ENCODE data around the gene MED12. TPM values are rescaled to one million over a fixed set of nuclear protein-coding genes. Genes with fewer than 3 reads are reported as not detected.

Gene MED12
- total RNA-seq, 1 donor from 2014 or later = 102 TPM

GRCh38 chrX:71162981-71163380 lies 44.6 kb downstream of the MED12 start:
- H3K27me3 Mint-ChIP-seq = no peaks in the 10 kb centered on the region
- no peak for ATAC-seq (ENCODE audit: low read depth)
- POLR2A ChIA-PET = no interaction called here
- H3K4me3 Mint-ChIP-seq = no peak overlapping the region
- H3K9me3 Mint-ChIP-seq = no peaks in the 10 kb centered on the region
- TF ChIP-seq CTCF (IDR thresholded peaks at IDR 0.05) = no peak
- H3K27ac Mint-ChIP-seq = no peak overlapping the region
- intact Hi-C loops (cut with micrococcal nuclease) = no loop called here
- no peak for DNase-seq
- H3K4me1 Mint-ChIP-seq = peaks cover 4% of the 10 kb centered on the region
- peaks cover 27% of the 10 kb centered on the region for H3K36me3 Mint-ChIP-seq (ENCODE audit: low read depth)
- CTCF ChIA-PET = no interaction called here

GRCh38 chrX:71164071-71164470 lies 45.7 kb downstream of the MED12 start:
- ChIA-PET POLR2A (no interaction called here), CTCF (no interaction called here)
- Mint-ChIP-seq H3K27me3 (no peaks in the 10 kb centered on the region), H3K4me1 (peaks cover 6% of the 10 kb centered on the region), H3K4me3 (no peak overlapping the region), H3K9me3 (no peaks in the 10 kb centered on the region), H3K27ac (no peak overlapping the region), H3K36me3 (ENCODE audit: low read depth) (peaks cover 24% of the 10 kb centered on the region)
- ATAC-seq (ENCODE audit: low read depth) = no peak
- intact Hi-C loops (cut with micrococcal nuclease) = no loop called here
- no peak for TF ChIP-seq CTCF (IDR thresholded peaks at IDR 0.05)
- DNase-seq = no peak

DNA sequence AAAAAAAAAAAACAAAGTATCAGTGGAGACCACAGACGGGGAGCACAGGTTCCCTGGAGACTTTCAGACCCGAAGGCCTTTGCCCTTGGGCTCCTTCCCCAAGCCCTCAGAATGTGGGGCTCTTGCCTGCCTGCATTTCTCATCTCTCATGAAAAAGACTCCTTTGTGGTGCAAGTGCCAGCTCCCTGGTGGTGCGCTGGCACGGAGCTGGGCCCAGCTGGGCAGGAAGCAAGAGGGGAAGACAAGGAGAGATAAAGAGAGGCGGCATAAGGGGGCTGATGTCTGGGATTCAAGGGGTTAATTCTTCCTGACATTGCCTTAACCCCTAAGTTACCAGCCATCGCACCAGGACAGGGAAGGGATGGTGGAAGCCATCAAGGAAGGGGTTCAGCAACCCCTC lies 48.1 kb downstream of the MED12 start:
- peaks cover 5% of the 10 kb centered on the region for H3K4me1 Mint-ChIP-seq
- no peak overlapping the region for H3K27ac Mint-ChIP-seq
- no peak for DNase-seq
- POLR2A ChIA-PET = interaction anchor here (0.7 kb wide), 1 partner anchor 390 kb away, joined by 3 read pairs; no protein-coding TSS in a partner anchor
- CTCF ChIA-PET = no interaction called here
- H3K4me3 Mint-ChIP-seq = no peak overlapping the region
- H3K9me3 Mint-ChIP-seq = no peaks in the 10 kb centered on the region
- intact Hi-C loops (cut with micrococcal nuclease) = no loop called here
- peaks cover 24% of the 10 kb centered on the region for H3K36me3 Mint-ChIP-seq (ENCODE audit: low read depth)
- ATAC-seq (ENCODE audit: low read depth) = no peak
- H3K27me3 Mint-ChIP-seq = no peaks in the 10 kb centered on the region
- TF ChIP-seq CTCF (IDR thresholded peaks at IDR 0.05) = no peak

GRCh38 chrX:71167031-71167781 lies 48.8 kb downstream of the MED12 start:
- no peaks in the 10 kb centered on the region for H3K27me3 Mint-ChIP-seq
- ATAC-seq (ENCODE audit: low read depth) (no peak), DNase-seq (no peak)
- ChIA-PET CTCF (no interaction called here), POLR2A (no interaction called here)
- no peak overlapping the region for H3K4me3 Mint-ChIP-seq
- no peak overlapping the region for H3K27ac Mint-ChIP-seq
- no peak for TF ChIP-seq CTCF (IDR thresholded peaks at IDR 0.05)
- intact Hi-C loops (cut with micrococcal nuclease) = no loop called here
- H3K4me1 Mint-ChIP-seq = peaks cover 6% of the 10 kb centered on the region
- H3K36me3 Mint-ChIP-seq (ENCODE audit: low read depth) = peaks cover 20% of the 10 kb centered on the region
- no peaks in the 10 kb centered on the region for H3K9me3 Mint-ChIP-seq

- H3K27me3 Mint-ChIP-seq = no peaks in the 10 kb centered on the region
- ATAC-seq (ENCODE audit: low read depth) (no peak), DNase-seq (no peak)
- no peak overlapping the region for H3K27ac Mint-ChIP-seq
- peaks cover 6% of the 10 kb centered on the region for H3K4me1 Mint-ChIP-seq
- peaks cover 21% of the 10 kb centered on the region for H3K36me3 Mint-ChIP-seq (ENCODE audit: low read depth)
- intact Hi-C loops (cut with micrococcal nuclease) = no loop called here
- ChIA-PET CTCF (no interaction called here), POLR2A (no interaction called here)
- H3K9me3 Mint-ChIP-seq = no peaks in the 10 kb centered on the region
- TF ChIP-seq CTCF (IDR thresholded peaks at IDR 0.05) = no peak
- no peak overlapping the region for H3K4me3 Mint-ChIP-seq
These were observed 49.7 kb downstream of the MED12 start for GRCh38 chrX:71168134-71168533.
